HG03439 (cell line): ENCODE data around the gene SMG6.
"Not testable (repeated sequence)": the region's sequence is repeated elsewhere in the genome, so short reads cannot be mapped to it uniquely, and the experiment has no call there.

Experiments
- ATAC-seq: cut with Tn5 transposase; IDR thresholded peaks from one replicate; pipeline ENCODE4 v1.9.1; 2021; ENCODE audit warnings: mild to moderate bottlenecking, moderate library complexity; ENCODE audit not compliant: unreplicated experiment

The SMG6 gene

DNA sequence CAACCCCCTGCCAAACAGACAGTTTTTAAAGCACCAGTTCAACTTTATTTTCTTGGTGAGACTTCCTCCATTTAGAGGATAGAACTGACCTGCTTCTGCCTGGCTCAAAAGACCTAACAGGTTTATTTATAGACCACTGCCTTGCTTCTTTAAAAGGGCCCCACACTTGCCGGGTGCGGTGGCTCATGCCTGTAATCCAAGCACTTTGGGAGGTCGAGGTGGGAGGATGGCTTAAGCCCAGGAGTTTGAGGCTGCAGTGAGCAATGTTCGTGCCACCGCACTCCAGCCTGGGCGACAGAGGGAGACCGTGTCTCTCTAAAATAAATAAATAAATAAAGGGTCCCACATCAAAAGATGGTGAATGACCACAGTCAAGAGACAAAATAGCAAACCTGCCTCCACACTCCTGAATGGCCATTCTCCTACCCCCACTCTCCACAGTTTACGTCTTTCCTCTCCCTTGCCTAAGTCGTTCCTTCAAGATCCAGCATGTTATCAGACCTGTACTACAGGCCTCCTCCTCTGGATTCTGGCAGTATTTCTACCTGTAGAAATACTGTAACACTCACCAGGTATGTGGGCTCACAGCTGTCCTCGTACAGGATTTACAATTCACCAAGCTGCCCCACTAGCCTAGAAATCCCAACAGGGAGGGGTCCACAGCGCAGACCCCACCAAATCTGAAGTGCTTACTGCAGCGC lies 95.6 kb downstream of the SMG6 start:
- no peak for ATAC-seq

DNA sequence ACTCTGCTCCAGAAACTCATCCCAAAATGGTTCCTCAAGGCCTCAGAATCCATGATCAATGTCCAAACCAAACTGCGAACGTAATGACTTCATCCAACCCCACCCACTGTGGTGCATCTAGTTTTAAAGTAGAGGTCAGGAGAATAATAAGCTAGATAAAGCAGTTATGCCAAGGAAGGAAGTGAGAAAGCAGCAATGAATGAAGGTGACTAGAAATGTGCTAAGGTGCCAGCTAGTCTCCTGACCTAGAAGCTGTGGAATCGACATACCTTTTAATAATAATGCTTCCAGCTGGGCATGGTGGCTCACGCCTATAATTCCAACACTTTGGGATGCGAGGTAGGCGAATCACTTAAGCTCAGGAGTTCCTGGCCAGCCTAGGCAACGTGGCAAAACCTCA lies 99.2 kb downstream of the SMG6 start:
- ATAC-seq: no peak

DNA sequence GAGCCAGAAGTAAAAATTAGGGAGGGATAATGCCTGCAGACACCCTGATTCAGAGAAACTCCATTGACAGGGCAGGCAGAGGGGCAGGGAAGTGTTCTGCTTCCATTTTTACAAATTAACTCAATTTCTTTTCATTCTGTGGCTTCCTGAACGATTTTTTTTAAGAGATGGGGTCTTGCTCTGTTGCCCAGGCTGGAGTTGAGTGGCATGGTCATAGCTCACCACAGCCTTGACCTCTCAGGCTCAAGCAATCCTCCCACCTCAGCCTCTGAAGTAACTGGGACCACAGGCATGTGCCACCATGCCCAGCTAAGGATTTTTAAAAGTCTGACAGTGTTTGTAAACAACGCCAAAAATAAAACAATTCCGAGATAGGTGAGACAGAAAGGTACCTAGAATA lies 99.8 kb downstream of the SMG6 start:
- no peak for ATAC-seq

DNA sequence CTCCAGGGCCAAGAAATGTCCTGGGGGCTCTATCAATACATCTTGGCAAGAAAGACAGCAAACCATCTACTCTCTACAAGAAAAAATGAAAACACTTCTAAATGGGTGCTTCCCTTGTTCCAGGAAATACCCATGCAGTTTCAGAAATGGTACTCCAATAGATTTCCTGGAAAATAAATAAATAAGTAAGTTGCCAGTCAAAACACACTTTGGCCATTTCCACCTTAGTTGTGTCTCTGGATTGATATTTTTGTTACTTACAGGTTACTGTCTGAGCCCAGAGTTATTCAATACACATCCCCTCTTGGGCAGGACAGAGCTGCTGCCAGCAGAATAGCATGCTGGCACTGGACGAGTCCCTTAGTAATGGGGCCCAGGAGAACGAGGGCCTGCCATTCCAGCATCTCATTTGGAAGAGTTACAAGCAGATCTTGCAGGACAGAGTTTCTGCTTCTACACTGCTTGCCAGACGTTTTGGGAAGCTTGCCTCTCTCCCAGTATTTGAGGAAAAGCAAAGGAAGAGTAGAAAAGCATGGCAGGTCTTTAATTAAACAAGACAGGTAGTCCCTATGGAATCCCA lies 100.5 kb downstream of the SMG6 start:
- ATAC-seq: no peak

DNA sequence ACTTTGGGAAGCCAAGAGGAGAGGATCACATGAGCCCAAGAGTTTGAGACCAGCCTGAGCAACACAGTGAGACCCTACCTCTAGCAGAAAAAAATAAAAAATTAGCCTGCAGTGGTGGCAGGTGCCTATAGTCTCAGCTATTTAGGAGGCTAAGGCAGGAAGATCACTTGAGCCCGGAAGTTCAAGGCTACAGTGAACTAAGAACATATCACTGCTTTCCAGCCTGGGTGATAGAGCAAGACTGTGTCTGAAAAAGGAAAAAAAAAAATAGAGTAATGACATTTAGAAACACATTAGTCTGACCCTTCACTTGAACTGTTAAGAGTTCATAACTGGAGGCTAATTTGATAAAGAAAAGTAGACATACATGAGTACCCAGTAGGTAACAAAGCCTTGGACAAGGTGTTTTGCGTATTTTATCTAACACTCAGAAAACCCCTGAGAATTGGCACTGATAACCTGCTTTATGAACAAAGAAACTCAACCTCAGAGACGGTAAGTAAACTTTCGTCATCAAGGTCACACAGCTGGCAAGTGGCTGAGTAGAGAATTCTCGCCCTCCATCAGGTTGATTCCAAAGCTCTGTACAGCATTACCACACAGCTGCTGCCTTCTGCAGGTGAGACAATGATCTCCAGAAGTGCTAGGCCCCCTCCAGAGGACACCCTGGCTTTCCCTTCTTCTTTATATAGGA lies 101.1 kb downstream of the SMG6 start:
- no peak for ATAC-seq

DNA sequence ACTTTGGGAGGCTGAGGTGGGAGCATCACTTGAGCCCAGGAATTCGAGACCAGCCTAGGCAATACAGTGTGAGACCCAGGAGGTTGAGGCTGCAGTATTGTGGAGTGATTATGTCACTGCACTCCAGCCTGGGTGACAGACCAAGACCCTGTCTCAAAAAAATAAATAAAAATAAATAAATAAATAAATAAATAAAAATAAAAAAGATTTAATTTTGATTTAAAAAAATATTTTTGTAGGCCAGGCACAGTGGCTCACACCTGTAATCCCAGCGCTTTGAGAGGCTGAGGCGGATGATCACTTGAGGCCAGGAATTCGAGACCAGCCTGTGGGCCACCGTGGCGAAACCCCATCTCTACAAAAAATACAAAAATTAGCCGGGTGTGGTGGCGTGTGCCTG lies 104.2 kb downstream of the SMG6 start:
- not testable (repeated sequence) for ATAC-seq

DNA sequence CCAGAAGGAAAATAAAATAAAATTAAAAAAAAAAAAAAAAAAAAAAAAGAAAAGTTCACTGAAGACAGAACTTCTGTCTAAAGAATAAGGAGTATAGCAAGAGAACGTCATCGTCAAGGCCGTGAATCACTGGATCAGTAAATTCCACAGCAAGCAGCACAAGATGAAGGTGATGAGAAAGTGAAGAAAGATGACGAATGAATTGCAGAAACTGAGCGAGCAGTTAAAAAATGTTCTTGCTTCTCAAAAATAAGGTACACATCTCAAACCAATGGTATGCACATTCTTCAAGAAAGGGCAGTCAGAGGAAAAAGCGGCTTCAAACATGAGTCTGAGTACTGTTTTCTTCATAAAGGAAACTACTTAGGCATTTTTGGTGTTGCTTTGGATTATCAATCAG lies 104.7 kb downstream of the SMG6 start:
- no peak for ATAC-seq

DNA sequence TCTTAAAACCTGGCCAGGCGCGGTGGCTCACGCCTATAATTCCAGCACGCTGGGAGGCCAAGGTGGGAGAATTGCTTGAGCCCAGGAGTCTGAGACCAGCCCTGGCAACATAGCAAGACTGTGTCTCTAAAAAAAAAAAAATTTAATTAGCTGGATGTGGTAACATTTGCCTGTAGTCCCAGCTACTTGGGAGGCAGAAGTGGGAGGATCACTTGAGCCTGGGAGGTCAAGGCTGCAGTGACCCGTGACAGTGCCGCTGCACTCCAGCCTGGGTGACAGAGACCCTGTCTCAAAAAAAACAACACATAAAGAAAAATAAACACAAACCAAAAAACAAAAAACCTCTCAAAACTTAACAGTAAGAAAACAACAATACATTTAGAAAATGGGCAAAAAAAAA lies 106.3 kb downstream of the SMG6 start:
- no peak for ATAC-seq

DNA sequence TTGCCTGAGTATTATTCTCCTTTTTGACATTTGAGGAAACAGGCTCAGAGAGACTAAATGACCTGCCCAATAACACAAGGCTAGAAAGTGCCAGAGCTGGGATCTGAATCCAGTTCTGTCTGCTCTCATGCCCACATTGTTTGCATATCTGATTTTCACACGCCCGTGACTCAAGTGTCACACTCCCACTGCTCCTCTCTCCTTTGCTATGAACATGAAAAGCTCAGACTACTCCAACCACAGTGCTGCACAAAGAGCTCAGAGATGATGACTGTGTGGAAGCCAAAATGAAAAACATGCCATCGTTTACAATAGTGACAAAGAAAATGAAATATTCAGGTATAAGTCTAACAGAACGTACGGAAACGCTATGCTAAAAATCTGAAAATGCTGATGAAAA lies 107.9 kb downstream of the SMG6 start:
- no peak for ATAC-seq

DNA sequence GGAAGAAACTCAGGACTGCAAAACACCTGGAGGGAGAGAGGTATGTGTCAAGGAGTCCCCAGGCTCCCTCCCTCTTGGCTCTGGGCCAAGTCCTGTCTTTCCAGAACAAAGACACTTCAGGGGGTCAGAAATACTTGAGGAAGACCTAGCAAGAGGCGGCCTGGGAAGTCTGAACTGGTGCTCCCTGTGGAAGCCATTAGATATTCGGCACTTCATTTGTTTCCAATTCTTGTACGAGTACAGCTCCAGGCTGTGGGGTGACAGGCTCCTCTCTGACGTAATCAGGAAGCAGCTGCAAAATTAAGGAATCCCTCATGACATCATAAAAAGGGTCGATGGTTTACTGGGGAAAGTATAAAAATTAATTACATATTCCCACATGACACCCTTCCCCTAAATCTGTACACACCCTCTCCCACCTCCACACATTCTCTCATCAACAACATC lies 108.7 kb downstream of the SMG6 start:
- ATAC-seq: no peak

DNA sequence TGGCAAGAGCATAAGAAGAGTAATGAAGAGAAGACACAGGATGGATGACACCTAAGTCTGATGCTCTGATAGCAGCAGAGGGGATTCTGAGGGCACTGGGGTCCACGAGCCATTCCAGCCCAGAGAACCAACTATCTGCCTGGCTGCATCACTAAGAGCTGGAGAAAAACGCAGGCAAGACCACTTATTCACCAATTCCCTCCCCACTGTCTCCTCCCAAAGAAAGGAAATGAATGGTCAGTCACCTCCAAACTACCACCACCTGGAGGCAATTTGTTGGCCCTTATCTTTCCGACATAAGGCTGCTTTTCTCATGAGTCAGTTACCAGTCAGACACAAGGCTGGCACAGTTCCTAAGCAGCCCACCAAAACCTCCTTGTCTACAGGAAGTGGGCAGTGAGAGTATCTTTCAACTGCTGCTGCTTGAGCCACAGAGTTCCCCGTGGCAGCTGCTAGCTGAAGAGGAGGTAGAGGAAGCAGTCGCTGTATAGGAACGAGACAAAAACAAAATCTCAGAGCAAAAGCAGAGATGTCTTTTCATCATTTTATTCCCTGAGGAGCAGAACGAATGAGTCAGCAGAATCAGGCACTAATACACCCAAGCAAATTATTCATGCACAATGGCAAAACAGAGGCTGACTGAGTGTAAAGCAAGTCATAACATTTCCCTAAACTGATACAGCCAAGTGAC lies 111.1 kb downstream of the SMG6 start:
- no peak for ATAC-seq

DNA sequence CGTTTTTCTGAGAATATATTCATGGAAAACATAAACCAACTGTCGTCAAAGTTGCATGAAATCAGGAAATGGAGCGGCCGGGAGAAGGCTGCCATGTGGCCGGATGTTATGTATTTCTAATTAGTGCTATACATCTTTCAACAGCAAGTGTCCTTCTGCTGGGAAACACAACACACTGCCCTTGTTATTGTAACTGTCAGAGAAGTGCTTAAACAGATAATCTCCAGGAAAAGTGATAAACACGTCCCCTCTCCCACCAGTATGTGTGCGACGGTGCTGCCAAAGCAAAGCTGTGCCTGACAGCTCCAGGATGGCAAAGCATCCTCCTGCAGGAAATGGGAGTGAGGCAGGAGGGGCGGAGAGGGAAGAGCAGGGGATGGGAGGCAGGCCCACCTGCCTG lies 111.8 kb downstream of the SMG6 start:
- ATAC-seq: no peak

DNA sequence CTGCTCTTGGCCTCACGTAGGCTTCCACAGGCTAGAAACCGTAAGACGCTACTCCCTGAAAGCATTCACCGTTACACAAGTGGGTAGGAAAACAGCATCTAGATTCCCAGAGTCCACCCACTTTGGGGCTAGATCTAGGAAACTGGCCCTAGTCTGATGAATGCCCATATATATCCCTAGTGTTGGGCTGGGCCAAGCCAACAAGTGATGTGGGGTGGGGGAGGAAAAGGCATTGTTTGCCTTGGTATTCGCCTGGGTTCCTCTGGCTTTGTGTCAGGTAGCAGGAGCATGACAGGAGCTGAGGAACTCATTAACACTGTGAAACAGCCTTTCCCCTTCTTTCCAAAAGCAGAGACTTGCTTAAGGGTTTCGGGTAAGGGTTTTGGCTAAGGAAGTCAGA lies 112.4 kb downstream of the SMG6 start:
- ATAC-seq: no peak

DNA sequence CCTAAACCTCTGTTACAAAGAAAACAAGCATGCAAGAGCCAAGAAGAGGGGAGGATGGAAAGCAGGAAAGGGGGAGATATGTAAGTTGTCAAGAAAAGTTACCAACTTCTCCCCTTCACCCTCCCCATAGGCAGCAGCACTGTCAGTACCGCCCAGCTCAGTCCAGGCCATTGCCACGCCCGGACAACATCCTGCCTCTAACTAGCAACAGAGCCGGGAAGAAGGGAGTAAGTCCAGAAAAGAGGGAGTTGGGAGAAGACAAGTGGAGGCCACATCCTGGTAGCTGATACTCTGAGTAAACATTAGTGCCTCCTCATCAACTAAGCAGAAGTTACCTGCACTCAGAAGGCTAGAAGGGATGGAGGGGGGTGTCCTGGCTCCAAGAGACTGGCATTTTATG lies 113.6 kb downstream of the SMG6 start:
- ATAC-seq: no peak

DNA sequence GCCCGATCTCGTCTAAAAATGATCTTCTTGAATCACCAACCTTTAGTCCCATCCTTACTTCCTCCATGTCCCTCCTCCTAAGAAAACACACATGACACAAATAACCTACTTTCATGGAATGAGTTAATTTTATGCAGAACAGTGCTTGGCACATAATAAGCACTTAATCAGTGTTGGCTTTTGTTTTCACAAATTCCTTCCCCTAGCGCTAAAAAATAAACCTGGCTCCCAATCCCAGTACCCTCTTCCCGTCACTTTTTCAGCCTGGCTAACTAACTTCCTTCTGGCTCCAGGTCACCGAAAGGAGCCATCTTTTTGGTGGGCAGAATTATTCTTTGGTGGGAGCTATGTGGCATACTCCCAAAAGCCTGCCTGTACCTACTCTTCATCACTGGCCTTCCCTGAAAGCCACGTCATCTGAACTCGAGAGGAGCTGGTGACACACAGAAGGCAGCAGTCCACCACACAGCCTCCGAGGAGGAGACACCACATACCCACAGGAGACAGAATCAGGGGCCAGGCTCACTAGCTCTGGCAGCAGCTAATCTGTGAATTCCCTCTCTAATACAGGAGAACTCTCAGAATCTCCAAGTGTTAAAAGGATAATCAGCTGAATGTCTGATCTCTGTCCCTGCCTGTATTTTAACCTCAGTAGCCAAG lies 114.5 kb downstream of the SMG6 start:
- no peak for ATAC-seq

DNA sequence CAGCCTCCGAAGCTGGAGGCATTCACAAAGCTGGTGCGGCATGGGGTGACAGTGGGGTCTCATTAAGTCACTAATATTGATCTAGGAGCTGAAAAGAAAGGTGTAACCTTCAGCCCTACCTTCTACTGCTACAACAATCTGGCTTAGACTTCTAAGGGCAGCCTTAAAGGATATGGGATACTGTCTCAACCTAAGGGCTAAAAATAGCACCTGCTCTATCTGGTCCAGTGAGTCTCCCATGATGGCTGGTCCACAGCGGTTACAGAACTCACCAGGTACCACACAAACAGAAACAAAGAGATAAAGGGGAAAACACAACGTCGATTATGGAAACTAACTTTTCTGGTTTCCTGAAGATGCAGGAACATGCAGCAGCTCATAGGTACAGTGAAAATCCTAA lies 115.8 kb downstream of the SMG6 start:
- no peak for ATAC-seq

DNA sequence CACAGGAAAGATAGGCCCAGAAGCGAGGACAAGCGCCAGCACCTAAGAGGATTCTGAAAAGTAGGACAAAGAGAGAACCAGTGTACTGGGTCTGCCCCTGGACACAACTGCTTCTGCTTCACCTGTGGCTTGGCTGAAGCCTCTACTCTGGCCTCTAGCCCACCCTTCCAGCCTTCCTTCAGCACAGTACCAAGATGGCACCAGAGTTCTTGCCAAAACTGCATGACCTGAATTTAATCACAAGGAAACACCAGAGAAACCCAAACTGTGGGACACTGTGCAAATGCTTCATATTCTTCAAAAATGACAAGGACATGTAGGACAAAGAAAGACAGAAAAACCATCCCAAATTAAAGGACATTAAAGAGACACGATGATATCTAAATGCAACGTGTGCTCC lies 116.6 kb downstream of the SMG6 start:
- no peak for ATAC-seq

DNA sequence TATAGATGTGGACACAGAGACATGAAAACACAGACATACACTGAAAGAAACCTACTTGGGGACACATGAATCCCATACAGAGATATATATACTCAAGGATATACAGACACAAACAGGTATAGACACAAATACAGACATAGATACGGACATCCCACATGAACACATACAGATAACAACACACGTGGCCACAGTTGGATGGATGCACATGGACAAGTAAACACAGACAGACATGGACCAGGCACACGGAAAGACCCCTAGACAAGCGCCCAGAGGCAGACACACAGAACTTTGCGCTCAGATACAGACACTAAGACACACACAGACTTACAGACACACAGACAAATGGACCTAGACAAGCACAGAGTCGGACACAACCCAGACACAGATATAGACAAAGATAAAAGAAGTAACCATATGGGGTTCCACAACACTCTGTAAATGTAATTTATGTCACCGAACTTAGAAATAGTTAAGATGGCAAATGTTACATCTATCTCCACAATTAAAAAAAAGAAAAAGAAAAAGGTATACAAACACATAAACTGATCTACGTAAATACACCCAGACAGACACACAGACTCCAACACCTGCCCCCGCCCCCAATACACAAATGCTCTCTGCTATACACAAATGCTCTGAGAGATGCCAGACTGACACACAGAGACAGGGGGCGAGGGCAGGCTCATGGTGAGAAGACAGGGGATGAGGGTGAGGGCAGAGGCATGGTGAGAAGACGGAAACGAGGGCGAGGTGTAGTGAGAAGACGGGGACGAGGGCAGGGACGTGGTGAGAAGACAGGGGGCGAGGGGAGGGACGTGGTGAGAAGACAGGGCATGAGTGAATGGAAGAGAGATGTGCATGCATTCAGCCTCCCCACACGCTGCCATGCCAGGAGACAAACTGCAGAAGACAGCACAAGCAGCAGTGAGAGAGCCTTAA lies 118.3 kb downstream of the SMG6 start:
- no peak for ATAC-seq

DNA sequence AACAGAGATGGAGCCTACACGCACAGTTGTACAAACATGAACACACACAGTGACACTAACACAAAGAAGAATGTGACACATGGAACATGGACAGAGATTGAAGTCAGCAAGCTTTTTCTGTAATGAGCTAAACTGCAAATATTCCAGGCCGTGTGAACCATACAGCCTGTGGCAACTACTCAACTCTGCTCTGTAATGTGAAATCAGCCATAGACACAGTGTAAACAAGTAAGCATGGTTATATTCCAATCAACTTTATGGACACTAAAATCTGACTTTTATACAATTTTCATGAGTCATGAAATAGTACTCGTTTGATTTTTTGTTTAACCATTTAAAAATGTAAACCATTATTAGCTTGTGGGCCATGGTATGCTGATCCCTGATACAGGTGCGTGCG lies 120.2 kb downstream of the SMG6 start:
- no peak for ATAC-seq

DNA sequence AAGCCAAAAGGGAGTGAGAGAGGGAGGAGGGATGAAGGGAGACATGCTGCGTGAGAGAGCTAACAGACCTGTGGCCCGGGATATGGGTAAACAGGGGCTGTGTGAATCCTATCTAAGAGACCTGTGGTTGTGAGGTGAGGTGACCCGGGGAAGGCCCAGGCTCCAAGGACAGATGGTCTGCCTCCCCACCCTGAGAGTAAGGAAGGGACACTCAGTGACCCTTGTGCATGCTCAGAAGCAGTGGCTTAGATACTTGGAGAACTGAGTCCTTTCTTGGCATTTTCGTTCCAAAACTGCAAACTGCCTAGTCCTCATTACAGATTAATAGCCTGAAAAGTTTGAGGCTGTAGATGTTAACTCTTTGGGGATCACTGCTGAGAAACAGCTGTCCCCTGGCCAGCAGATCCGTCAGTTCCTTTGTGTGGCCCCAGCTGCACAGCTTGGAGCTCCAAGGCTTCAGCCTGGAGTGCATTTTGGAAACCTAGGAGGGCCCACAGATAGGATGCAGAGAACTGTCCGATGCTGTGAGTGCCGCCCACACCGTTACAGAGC lies 121.6 kb downstream of the SMG6 start:
- no peak for ATAC-seq
